Astrocyte of the cerebellum (primary cell): ENCODE results near the gene FAM47E.
"Not testable (repeated sequence)": the region's sequence is repeated elsewhere in the genome, so short reads cannot be mapped to it uniquely, and the experiment has no call there.

Experiments
- DNase-seq: peaks from one replicate; pipeline ENCODE4 v3.0.0-alpha.2; 2011; ENCODE audit warnings: low read depth
- H3K4me3 ChIP-seq: 2 replicates; pipeline ENCODE4 v1.5.1; 2011; ENCODE audit warnings: mild to moderate bottlenecking, low read depth, low read length, moderate library complexity
- in situ Hi-C: cut with HindIII; loops from 2 replicates; pipeline ENCODE4 v1.10.0; 2017; ENCODE audit warnings: low sequenced_read_pairs
- TF ChIP-seq, protein P1 (sequence below): IDR thresholded peaks from 2 replicates; pipeline ENCODE4 v1.5.1; 2012; ENCODE audit warnings: low read length, low read depth, moderate library complexity, mild to moderate bottlenecking; ENCODE audit errors: missing control alignments

FAM47E gene

DNA sequence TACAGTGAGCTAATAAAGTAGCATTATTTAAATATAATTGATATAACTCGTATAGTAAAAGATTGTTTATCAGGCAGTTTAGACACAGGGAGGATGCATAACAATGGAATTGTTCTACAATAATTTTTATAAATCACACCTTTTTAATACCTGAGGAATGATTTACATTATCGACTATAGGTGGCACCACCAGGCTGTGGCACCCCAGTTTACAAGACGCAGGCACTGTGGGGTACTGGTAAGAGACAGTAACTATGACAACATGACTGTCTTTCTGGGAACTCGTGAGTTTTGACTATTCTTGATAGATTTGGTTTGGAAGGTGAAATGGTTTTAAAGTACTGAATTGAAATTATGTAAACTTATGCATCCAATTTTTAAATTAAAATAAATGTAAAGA is 27.9 kb downstream of the FAM47E start:
- no peak overlapping the region for H3K4me3 ChIP-seq
- in situ Hi-C loops: no loop called here
- no peak for DNase-seq
- TF ChIP-seq, protein P1, sequence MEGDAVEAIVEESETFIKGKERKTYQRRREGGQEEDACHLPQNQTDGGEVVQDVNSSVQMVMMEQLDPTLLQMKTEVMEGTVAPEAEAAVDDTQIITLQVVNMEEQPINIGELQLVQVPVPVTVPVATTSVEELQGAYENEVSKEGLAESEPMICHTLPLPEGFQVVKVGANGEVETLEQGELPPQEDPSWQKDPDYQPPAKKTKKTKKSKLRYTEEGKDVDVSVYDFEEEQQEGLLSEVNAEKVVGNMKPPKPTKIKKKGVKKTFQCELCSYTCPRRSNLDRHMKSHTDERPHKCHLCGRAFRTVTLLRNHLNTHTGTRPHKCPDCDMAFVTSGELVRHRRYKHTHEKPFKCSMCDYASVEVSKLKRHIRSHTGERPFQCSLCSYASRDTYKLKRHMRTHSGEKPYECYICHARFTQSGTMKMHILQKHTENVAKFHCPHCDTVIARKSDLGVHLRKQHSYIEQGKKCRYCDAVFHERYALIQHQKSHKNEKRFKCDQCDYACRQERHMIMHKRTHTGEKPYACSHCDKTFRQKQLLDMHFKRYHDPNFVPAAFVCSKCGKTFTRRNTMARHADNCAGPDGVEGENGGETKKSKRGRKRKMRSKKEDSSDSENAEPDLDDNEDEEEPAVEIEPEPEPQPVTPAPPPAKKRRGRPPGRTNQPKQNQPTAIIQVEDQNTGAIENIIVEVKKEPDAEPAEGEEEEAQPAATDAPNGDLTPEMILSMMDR: no peak

DNA sequence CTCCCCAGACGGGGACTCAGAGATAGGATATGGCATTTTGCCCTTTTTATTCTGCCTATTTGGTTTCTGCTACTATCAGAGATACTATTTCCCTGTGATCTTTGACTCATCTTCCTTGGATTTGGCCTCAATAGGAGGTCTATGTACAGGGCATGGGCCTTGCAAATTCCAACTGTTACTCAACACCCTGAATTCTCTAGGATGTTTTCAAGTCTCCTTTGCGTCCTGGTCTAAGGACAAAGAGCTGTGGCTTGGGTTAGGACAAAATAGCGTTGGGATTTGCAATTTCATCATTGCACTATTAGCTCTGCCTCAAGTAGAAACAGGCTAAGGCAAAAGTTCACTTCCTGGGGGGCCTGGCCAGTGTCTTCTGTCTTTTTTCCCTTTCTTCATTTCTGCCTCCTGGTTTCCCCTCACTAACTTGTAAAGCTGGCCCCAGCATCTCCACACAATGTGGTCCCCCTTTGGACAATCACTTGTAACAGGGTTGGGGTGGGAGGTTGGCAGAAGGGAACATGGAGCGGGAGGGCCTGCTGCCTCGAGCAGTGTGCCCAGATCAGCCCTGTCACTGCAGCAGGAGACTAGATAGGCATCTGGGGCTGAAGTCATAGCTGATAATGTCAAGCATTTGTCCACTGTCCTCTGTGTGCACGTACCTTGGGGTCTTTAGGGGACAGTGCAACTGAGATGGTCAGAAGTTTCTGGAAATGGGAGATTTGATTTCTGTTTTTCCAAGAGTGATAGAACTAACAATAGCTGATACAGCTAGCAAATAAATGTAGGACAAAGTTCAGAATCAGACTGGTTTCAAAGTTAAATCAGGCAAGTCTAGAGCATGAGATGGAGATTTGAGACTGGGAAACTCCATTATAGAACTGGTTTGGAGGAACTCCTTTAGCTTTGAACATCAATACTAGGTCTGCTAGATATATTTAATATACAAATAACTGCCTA is 29.2 kb downstream of the FAM47E start:
- in situ Hi-C loops: no loop called here

DNA sequence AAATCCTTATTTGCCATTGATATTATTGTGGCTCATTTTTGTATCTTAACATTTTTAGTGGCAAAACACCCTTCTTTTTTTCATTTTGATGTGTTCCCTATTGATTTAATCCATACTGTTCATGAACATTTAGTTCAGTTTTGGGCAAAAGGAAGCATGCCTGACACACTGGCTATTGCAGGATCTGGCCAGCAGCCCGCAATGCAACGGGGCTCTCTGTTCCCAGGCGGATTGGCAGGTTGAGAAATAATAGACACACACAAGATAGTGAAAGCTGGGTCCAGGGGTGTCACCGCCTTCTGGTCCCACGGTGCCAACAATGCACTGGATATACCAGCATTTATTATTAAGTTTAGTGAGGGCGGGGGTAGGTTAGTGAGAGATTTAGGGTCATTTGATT is 30.1 kb downstream of the FAM47E start:
- in situ Hi-C loops, H3K4me3 ChIP-seq, DNase-seq: not testable (repeated sequence)

More for the DNA sequence above, 29.2 kb downstream of the FAM47E start:
- TF ChIP-seq, protein P1: no peak
- DNase-seq: no peak
- H3K4me3 ChIP-seq: no peak overlapping the region

DNA sequence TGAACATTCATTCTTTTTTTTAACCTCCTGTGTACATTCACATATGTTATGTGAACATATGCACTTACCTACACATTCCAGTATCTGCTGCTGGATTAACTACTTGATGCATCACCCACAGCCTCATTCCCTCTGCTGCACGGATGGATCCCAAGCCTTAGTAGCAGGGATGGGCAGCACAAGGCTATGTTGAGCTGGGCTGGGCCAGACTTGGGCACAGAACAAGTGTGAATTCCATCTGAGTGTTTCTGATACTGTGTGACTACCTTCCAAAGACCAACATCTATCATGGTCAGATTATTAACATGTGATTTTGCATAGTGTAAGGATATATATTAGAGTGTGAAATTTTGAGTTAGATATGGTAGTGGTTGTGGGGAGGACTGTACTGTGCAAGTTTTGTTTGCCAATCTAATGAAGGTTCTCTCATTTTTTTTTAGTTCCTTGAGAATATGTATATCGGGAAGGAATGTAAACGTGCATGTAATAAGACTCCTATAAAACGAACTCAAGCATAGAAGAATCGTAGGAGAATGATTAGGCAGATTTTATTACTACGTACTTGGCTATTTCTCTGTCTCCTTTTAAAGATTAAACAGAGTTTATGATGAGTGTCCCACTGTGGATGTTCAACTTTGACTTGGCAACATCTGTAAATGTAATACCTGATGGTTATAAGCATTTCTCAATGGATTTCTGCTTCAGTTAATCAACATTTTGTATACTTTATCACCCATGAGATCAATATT is 31.6 kb downstream of the FAM47E start:
- TF ChIP-seq, protein P1: no peak
- no peak overlapping the region for H3K4me3 ChIP-seq
- in situ Hi-C loops: no loop called here
- DNase-seq: no peak

DNA sequence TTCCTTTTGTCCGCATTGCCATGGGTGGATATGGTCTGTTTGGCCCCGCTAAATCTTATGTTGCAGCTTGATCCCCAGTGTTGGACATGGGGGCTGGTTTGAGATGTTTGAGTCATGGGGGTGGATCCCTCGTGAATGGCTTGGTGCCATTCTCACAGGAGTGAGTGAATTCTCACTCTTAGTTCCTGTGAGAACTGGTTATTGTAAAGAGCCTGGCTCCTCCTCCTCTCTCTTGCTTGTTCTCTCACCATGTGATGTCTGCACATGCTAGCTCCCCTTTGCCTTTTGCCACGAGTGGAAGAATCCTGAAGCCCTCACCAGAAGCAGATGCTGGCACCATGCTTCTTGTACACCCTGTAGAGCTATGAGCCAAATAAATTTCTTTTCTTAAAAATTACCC is 32.4 kb downstream of the FAM47E start:
- in situ Hi-C loops: no loop called here
- no peak overlapping the region for H3K4me3 ChIP-seq
- TF ChIP-seq, protein P1: no peak
- DNase-seq: no peak

DNA sequence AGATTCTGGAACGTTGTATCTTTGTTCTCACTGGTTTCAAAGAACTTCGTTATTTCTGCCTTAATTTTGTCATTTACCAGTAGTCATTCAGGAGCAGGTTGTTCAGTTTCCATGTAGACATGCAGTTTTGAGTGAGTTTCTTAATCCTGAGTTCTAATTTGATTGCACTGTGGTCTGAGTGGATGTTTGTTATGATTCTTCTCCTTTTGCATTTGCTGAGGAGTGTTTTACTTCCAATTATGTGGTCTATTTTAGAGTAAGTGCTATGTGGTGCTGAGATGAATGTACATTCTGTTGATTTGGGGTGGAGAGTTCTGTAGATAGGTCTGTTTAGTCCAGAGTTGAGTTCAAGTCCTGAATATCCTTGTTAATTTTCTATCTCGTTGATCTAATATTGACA is 36.3 kb downstream of the FAM47E start:
- in situ Hi-C loops, DNase-seq, H3K4me3 ChIP-seq: not testable (repeated sequence)

DNA sequence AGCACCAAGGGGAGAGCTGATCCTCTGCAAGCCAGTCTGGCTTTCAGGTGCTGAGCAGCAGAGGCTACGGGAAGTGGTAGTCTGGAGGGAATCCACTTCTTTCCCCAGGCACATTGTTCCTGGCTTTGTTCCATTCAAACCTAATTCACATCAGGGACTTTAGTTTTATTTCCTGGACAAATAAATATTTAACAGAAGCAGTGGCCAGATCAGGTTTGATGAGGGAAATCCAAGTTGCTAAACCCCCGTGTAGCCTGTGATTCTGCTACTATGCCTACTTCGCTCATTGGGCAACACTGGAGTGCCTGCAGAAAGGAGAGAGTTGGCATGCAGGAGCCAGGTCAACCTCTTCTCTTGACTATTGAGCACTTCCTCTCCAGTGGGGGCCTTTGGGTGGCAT is 41.2 kb downstream of the FAM47E start:
- in situ Hi-C loops: no loop called here
- TF ChIP-seq, protein P1: no peak
- H3K4me3 ChIP-seq: no peak overlapping the region
- no peak for DNase-seq
